DMS 273 (cell line): Measurements from ENCODE around the gene MED15.
"Not testable (repeated sequence)": the region's sequence is repeated elsewhere in the genome, so short reads cannot be mapped to it uniquely, and the experiment has no call there.

Experiments
- DNase-seq: peaks from one replicate; lab custom pipeline; 2025; ENCODE audit not compliant: unreplicated experiment; lab: John Stamatoyannopoulos, UW

MED15 gene

GRCh38 chr22:20581503-20582170 lies 74.2 kb downstream of the MED15 start:
- peak; percentile 79 for DNase-seq

GRCh38 chr22:20582171-20582511 lies 74.7 kb downstream of the MED15 start:
- no peak for DNase-seq

GRCh38 chr22:20582520-20583361 lies 75.3 kb downstream of the MED15 start:
- DNase-seq = no peak

GRCh38 chr22:20583471-20583922 lies 76.1 kb downstream of the MED15 start:
- DNase-seq = peak; percentile 55

- DNase-seq = no peak
Measured at GRCh38 chr22:20584029-20584871, 76.8 kb downstream of the MED15 start.

GRCh38 chr22:20584872-20585638 lies 77.6 kb downstream of the MED15 start:
- peak; percentile 63 for DNase-seq

GRCh38 chr22:20585639-20586402 lies 78.4 kb downstream of the MED15 start:
- DNase-seq = no peak

GRCh38 chr22:20586403-20586745 lies 79.0 kb downstream of the MED15 start:
- no peak for DNase-seq

GRCh38 chr22:20587206-20587958 lies 80.0 kb downstream of the MED15 start:
- DNase-seq = no peak

- no peak for DNase-seq
Measured at GRCh38 chr22:20588092-20588842, 80.9 kb downstream of the MED15 start.

GRCh38 chr22:20588843-20589581 lies 81.6 kb downstream of the MED15 start:
- no peak for DNase-seq

GRCh38 chr22:20589614-20590476 lies 82.4 kb downstream of the MED15 start:
- DNase-seq = no peak

GRCh38 chr22:20590477-20591294 lies 83.3 kb downstream of the MED15 start:
- DNase-seq = no peak

GRCh38 chr22:20591295-20591645 lies 83.9 kb downstream of the MED15 start:
- no peak for DNase-seq

- peak; percentile 85 for DNase-seq
Measured at GRCh38 chr22:20591660-20592310, 84.4 kb downstream of the MED15 start.

- DNase-seq = not testable (repeated sequence)
Measured at GRCh38 chr22:20594038-20594437, 86.6 kb downstream of the MED15 start.
